ENCODE results near the gene SPACA7. TPM values are rescaled to one million over a fixed set of nuclear protein-coding genes. Genes with fewer than 3 reads are reported as not detected.

Gene SPACA7
- total and polyA plus RNA-seq, 7 donors, result not detected

GRCh38 chr13:112330066-112330465 is 46.1 kb upstream of the SPACA7 start:
- no peak for ATAC-seq
- H3K9me3 ChIP-seq, result no peaks in the 10 kb centered on the region
- TF ChIP-seq CTCF (IDR thresholded peaks at IDR 0.05), result no peak
- H3K36me3 ChIP-seq (ENCODE audit: insufficient read depth in 1 of 2, low read depth in 1 of 2), result no peaks in the 10 kb centered on the region
- no peak overlapping the region for H3K27ac ChIP-seq
- H3K4me3 ChIP-seq, result no peak overlapping the region
- no peaks in the 10 kb centered on the region for H3K4me1 ChIP-seq
- DNase-seq, result no peak
- WGBS, 3 donors, result 49 to 67% (median 60%) methylated on average over 19 of the region's 19 CpGs
- intact Hi-C loops (cut with DNase I), result no loop called here
- H3K27me3 ChIP-seq (ENCODE audit: insufficient read depth in 3 of 3, low read length in 2 of 3), result peaks cover 0 to 41% (median 14%) of the 10 kb centered on the region in 3 donors

- no peak overlapping the region for H3K4me3 ChIP-seq
- DNase-seq (no peak), ATAC-seq (no peak)
- H3K4me1 ChIP-seq, result no peaks in the 10 kb centered on the region
- H3K27ac ChIP-seq, result no peak overlapping the region
- no peaks in the 10 kb centered on the region for H3K36me3 ChIP-seq (ENCODE audit: insufficient read depth in 1 of 2, low read depth in 1 of 2)
- H3K27me3 ChIP-seq (ENCODE audit: insufficient read depth in 3 of 3, low read length in 2 of 3), result peaks cover 0 to 41% (median 14%) of the 10 kb centered on the region in 3 donors
- intact Hi-C loops (cut with DNase I), result no loop called here
- TF ChIP-seq CTCF (IDR thresholded peaks at IDR 0.05), result no peak
- WGBS, 3 donors, result 5 to 27% (median 10%) methylated on average over 74 to 78 of the region's 78 CpGs
- H3K9me3 ChIP-seq, result no peaks in the 10 kb centered on the region
Observed at GRCh38 chr13:112330479-112331381, 45.4 kb upstream of the SPACA7 start.

- Histone ChIP-seq H3K9me3 (no peaks in the 10 kb centered on the region), H3K27ac (no peak overlapping the region), H3K36me3 (ENCODE audit: insufficient read depth in 1 of 2, low read depth in 1 of 2) (no peaks in the 10 kb centered on the region), H3K4me1 (no peaks in the 10 kb centered on the region), H3K27me3 (ENCODE audit: insufficient read depth in 3 of 3, low read length in 2 of 3) (peaks cover 0 to 41% (median 14%) of the 10 kb centered on the region in 3 donors), H3K4me3 (no peak overlapping the region)
- DNase-seq, result no peak
- no peak for TF ChIP-seq CTCF (IDR thresholded peaks at IDR 0.05)
- intact Hi-C loops (cut with DNase I), result no loop called here
- ATAC-seq, result no peak
- WGBS, 3 donors, result 2 to 14% (median 9%) methylated on average over 20 of the region's 20 CpGs
Observed at GRCh38 chr13:112331675-112332074, 44.5 kb upstream of the SPACA7 start.

GRCh38 chr13:112332727-112333126 is 43.4 kb upstream of the SPACA7 start:
- ATAC-seq (no peak), DNase-seq (no peak)
- Histone ChIP-seq H3K36me3 (ENCODE audit: insufficient read depth in 1 of 2, low read depth in 1 of 2) (no peaks in the 10 kb centered on the region), H3K27ac (no peak overlapping the region), H3K9me3 (peaks cover 3% of the 10 kb centered on the region), H3K4me3 (no peak overlapping the region), H3K4me1 (no peaks in the 10 kb centered on the region), H3K27me3 (ENCODE audit: insufficient read depth in 3 of 3, low read length in 2 of 3) (peaks cover 0 to 41% (median 14%) of the 10 kb centered on the region in 3 donors)
- 51 to 66% (median 65%) methylated on average over 9 to 10 of the region's 10 CpGs for WGBS, 3 donors
- intact Hi-C loops (cut with DNase I), result no loop called here
- no peak for TF ChIP-seq CTCF (IDR thresholded peaks at IDR 0.05)

All from psoas muscle (tissue), 8 donors.